Ishikawa (cell line): ENCODE results near the gene FIGNL2.

Source experiments
- CEBPB ChIP-seq: IDR thresholded peaks from 2 replicates; pipeline ENCODE4 v1.6.1; 2012
- EP300 ChIP-seq: IDR thresholded peaks from 2 replicates; pipeline ENCODE4 v1.6.1; 2012; ENCODE audit warnings: borderline replicate concordance
- MAX ChIP-seq: IDR thresholded peaks from 2 replicates; pipeline ENCODE4 v1.6.1; 2012
- RAD21 ChIP-seq: IDR thresholded peaks from 2 replicates; pipeline ENCODE4 v1.6.1; 2012; ENCODE audit warnings: low read depth
- TCF12 ChIP-seq: IDR thresholded peaks from 2 replicates; pipeline ENCODE4 v1.6.1; 2012; ENCODE audit warnings: low read depth
- USF1 ChIP-seq: IDR thresholded peaks from 2 replicates; pipeline ENCODE4 v1.6.1; 2012
- YY1 ChIP-seq: IDR thresholded peaks from 2 replicates; pipeline ENCODE4 v1.6.1; 2012; ENCODE audit warnings: low read depth

GRCh38 chr12:51833448-51834227 lies 14.9 kb downstream of the FIGNL2 start:
- TF ChIP-seq TCF12, result no peak
- TF ChIP-seq CEBPB, result no peak
- TF ChIP-seq MAX, result no peak
- no peak for TF ChIP-seq RAD21
- no peak for TF ChIP-seq YY1
- TF ChIP-seq EP300, result no peak
- no peak for TF ChIP-seq USF1
